Hair follicular keratinocyte (primary cell): Measurements from ENCODE around the gene SEC24D. TPM values are rescaled to one million over a fixed set of nuclear protein-coding genes. Genes with fewer than 3 reads are reported as not detected.

Source experiments
- total RNA-seq: library from RNA; depleted of rRNA; stranded (reverse); fragments of >200 nt; gene quantifications from 2 replicates; pipeline ENCODE4 v1.2.3, GENCODE V29; 2015

SEC24D gene
- 56.3 and 63.9 TPM in 2 replicates for total RNA-seq

GRCh38 chr4:118835571-118836300 is at the start of gene SEC24D:
Gene SEC24D (minus strand): TSS chr4:118836126. CDS start chr4:118833696, 2,430 bp downstream.

GRCh38 chr4:118684873-118685811 is 150.8 kb downstream of the SEC24D start, which contains the start of gene METTL14:
Gene METTL14 (plus strand): TSS chr4:118685392. CDS start chr4:118685535, 143 bp downstream.

Other genes starting within 250 kb of the SEC24D start
- 34.4 and 51.1 TPM in 2 replicates for gene METTL14, start 150.7 kb downstream of the SEC24D start, total RNA-seq
- 0.11 and 0.31 TPM in 2 replicates for gene SYNPO2, start 52.7 kb upstream of the SEC24D start, total RNA-seq